ENCODE measurements around the gene RNF212B.

GRCh38 chr14:23294734-23295561, 57.2 kb downstream of the RNF212B start:
- TF ChIP-seq, protein P1, sequence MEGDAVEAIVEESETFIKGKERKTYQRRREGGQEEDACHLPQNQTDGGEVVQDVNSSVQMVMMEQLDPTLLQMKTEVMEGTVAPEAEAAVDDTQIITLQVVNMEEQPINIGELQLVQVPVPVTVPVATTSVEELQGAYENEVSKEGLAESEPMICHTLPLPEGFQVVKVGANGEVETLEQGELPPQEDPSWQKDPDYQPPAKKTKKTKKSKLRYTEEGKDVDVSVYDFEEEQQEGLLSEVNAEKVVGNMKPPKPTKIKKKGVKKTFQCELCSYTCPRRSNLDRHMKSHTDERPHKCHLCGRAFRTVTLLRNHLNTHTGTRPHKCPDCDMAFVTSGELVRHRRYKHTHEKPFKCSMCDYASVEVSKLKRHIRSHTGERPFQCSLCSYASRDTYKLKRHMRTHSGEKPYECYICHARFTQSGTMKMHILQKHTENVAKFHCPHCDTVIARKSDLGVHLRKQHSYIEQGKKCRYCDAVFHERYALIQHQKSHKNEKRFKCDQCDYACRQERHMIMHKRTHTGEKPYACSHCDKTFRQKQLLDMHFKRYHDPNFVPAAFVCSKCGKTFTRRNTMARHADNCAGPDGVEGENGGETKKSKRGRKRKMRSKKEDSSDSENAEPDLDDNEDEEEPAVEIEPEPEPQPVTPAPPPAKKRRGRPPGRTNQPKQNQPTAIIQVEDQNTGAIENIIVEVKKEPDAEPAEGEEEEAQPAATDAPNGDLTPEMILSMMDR (IDR thresholded peaks at IDR 0.05; ENCODE audit: low read length) = peak; percentile 91
- TF ChIP-seq EZH2 (IDR thresholded peaks at IDR 0.05; ENCODE audit: borderline replicate concordance, low read length) = no peak
